Measurements from ENCODE around the gene NRXN3.
"Not testable (repeated sequence)": the region's sequence is repeated elsewhere in the genome, so short reads cannot be mapped to it uniquely, and the experiment has no call there.

The NRXN3 gene

DNA sequence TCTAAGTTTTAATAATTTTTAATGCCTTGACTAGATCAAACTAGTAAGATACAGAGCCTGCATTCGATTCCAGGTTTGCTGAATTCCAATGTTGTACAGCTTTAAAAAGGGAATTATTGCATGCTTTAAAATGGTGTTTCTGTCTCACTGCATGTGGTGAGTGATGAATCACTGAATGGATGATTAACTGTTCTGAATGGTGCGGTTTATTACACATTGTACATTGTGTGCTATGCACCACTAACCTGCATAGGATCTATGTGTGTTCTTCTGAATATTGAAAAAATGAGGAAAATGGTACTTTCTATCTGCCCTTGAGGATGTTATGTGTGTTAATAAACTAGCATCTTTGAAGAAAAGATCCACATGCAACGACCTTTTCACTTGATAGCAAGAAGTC, 231.7 kb downstream of the NRXN3 start:
- FAIRE-seq (peak; percentile 94), DNase-seq (ENCODE audit: low spot score) (peak; percentile 66)

- FAIRE-seq (peak; percentile 92), DNase-seq (ENCODE audit: low spot score) (peak; percentile 82)
Observed at GRCh38 chr14:78403278-78403815, 233.2 kb downstream of the NRXN3 start.

DNA sequence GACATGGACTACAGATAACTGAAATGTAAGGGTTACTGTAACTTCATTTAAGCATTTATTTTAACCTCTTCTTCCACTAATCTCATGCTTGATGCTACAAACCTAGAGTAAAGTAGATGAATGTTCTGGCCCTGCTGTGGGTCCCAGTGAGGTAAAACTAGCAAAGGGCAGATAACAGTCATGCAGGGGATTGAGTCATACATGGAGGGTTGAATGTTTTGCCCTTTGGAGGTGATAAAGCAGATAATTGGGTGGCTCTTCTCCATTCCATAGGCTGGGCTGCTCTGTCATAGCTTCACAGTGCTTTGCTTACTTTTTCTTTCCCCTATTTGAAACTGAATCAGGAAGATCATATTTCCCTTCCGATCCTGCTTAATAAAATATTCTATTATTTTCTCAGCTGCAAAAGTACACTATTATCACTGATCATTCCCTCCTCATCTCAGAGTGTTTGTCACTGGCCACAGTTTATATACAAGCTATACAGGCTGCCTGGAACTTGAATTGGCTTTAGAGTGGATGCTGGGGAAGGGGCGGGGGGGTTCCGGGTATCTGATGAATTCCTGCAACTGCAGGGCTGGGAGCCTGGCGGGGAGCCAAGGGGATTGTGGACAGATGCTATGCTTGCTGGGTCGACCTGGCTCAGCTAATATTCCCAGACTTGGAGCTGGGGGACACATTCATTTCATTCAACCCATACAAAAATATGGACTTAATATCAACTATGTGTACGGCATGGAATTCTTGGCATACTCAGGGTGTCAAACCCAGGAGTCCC, 235.1 kb downstream of the NRXN3 start:
- peak; percentile 68 for FAIRE-seq

GRCh38 chr14:78412475-78412874, 242.3 kb downstream of the NRXN3 start:
- DNase-seq (ENCODE audit: low spot score) = no peak
- FAIRE-seq = no peak

More for the DNA sequence above, 235.1 kb downstream of the NRXN3 start:
- peak; percentile 45 for DNase-seq (ENCODE audit: low spot score)

DNA sequence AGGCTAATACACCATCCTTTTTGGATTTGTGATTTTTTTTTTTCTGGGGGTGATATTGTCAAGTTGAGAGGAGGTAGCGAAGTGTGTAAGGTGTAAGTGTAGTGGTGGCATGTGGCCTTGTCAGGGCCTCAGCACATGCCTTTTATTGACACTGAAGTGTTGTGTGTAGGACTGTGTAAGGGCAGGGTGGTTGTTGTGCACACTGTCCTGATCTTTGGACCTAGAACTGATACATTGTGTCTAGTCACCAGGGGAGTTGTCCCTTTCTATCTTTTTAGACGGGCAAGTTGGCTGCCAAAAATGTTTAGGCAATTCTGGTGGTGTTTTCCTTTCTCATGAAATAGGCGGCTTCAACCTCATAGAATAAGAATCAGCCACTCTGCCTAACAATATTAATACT, 244.0 kb downstream of the NRXN3 start:
- no peak for DNase-seq (ENCODE audit: low spot score)
- no peak for FAIRE-seq

DNA sequence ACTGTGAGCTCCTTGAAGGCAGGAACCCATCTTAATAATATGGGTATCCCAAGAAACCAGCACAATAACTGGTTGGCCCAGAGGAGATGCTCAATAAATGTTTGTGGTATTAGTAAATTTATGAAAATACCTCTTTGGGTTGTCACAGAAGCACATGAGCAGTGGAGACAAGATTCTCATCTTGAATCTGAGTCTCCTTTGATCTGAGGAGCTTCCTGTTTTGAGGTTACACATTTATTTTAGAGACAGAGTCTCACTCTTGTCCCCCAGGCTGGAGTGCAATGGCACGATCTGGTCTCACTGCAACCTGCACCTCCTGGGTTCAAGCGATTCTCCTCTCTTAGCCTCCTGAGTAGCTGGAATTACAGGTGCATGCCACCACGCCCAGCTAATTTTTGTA, 247.4 kb downstream of the NRXN3 start:
- FAIRE-seq = no peak
- DNase-seq (ENCODE audit: low spot score) = no peak

- FAIRE-seq = peak; percentile 85
- DNase-seq (ENCODE audit: low spot score) = peak; percentile 68
Observed at GRCh38 chr14:78424311-78424710, 254.1 kb downstream of the NRXN3 start.

DNA sequence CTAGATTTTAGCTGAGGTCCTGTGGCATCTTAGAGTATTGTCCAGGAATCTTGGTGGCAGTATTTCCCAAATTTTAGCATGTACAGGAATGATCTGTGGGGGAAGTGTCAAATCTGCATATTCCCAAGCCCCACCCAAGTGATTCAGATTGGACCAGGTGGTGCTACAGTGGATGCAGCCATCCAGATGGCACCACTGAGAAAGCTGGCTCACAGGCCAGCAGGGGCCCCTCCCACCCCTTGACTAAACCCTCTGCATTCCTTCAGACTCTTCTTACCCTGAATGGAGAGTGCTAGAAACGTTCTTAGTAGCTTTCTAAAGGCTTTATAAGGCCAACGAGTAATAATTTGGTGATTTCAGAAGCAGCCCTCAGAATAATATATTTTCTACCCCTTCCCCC, 255.2 kb downstream of the NRXN3 start:
- no peak for DNase-seq (ENCODE audit: low spot score)

DNA sequence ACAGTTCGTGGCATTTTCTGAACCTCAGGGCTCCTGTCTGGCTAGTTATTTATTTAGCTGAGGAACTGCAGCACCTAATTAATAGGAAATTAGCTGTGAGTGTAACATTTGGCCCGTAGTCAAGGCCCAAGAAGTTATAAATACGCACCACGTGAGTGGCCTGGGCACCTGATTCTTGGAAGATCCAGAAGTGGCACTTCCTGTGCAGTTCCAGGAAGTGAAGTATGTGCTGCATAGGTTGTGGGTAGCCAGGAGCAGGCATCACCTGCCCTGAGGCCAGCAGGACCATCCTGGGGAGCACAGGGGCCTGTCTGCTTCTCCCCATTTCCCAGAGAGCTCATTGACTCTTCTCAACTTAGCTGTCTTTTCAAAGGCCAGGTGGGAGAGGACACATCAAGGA, 255.6 kb downstream of the NRXN3 start:
- no peak for DNase-seq (ENCODE audit: low spot score)
- FAIRE-seq = no peak

More for the DNA sequence above, 255.2 kb downstream of the NRXN3 start:
- FAIRE-seq = no peak

DNA sequence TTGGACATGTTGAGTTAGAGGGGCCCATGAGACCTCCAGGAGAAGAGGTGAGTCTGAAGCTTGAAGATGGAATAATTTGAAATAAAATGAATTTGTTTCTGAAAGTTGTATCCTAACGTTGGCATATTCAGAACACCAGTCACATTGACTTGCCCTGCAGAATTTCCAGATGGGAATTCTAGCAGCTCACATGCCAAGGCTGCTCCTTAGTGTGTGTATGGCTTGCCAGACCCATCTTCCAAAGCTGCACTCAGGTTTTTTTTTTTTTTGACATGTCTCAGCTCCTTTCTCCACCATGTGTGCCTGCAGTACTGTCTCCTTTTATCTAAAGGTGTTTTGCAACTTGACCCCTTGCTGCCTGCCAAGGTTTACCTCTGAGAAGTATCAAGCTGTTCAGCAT, 261.9 kb downstream of the NRXN3 start:
- DNase-seq (ENCODE audit: low spot score) = no peak
- no peak for FAIRE-seq

DNA sequence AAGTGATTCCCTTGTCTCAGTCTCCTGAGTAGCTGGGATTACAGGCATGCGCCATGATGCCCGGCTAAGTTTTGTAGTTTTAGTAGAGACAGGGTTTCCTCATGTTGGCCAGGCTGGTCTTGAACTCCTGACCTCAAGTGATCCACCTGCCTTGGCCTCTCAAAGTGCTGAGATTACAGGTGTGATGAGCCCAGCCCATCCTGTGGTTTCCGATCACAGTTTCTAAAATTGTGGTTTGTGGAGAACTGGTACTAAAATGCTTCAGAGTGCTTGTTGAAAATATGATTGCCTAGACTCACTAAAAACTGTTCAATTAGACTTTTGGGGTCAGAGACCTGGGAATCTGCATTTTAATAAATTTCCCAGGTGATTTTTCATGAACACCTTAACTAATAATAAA, 267.3 kb downstream of the NRXN3 start:
- DNase-seq (ENCODE audit: low spot score); FAIRE-seq: not testable (repeated sequence)

- no peak for DNase-seq (ENCODE audit: low spot score)
- no peak for FAIRE-seq
Observed at GRCh38 chr14:78440356-78440894, 270.3 kb downstream of the NRXN3 start.

GRCh38 chr14:78443834-78444233, 273.7 kb downstream of the NRXN3 start:
- no peak for FAIRE-seq
- DNase-seq (ENCODE audit: low spot score) = no peak

DNA sequence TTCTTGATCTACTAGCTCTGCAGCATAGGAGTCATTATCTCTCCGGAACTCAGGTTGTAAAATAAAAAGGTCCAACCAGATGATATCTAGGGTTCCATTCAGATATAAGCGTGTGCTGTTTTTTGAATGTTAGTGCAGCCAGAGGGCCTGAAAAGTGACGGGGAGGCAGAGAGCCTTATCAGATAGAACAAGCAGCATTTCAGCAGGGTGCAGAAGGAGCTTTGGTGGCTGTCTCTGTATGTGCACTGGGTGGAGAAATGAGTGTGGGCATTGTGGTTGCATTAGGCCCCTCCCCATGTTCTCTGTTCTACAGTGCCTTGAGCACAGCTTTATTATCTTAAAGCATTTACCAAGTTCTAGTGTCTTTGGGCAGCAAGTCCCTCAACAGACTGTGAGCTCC, 275.1 kb downstream of the NRXN3 start:
- FAIRE-seq = no peak
- no peak for DNase-seq (ENCODE audit: low spot score)

- FAIRE-seq (no peak), DNase-seq (ENCODE audit: low spot score) (no peak)
Observed at GRCh38 chr14:78446807-78447206, 276.6 kb downstream of the NRXN3 start.

- FAIRE-seq = no peak
Observed at GRCh38 chr14:78448164-78449094, 278.3 kb downstream of the NRXN3 start.

GRCh38 chr14:78450669-78451318, 280.6 kb downstream of the NRXN3 start:
- DNase-seq (ENCODE audit: low spot score) = no peak
- no peak for FAIRE-seq

More at GRCh38 chr14:78448164-78449094, 278.3 kb downstream of the NRXN3 start:
- no peak for DNase-seq (ENCODE audit: low spot score)

- no peak for DNase-seq (ENCODE audit: low spot score)
- no peak for FAIRE-seq
Observed at GRCh38 chr14:78451319-78451695, 281.1 kb downstream of the NRXN3 start.

DNA sequence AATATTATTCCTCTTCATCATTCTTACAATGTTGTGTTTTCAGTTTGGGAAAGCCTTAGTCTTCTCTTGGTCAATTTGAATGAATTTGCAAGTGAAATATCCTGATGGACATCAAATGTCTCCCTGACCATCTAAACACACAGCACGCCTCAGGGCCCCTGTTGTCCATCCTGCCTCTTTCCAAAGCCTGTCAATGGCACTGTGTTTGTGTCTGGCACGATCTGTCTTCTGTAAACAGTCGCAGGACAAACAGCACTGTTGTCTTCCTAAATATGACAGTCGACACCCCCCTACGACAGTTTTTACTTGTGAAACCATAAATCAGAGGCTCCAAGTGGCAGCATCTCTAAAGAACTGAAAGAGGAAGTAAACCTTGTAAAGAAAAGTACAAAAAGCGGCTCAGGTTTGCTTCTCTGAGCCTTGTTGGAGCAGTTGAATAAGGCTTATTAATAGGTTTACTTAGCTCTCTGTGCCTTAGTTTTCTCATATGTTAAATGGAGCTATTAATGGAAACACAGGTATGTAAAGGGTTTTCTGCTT, 285.8 kb downstream of the NRXN3 start:
- no peak for FAIRE-seq
- DNase-seq (ENCODE audit: low spot score) = no peak

- no peak for DNase-seq (ENCODE audit: low spot score)
- FAIRE-seq = no peak
Observed at GRCh38 chr14:78469947-78470346, 299.8 kb downstream of the NRXN3 start.

Data from RCC 7860 (cell line).